ENCODE results near the gene WSB1. TPM values are rescaled to one million over a fixed set of nuclear protein-coding genes. Genes with fewer than 3 reads are reported as not detected.

WSB1 gene
- total RNA-seq, 1 donor from 2014 or later: 125 TPM

GRCh38 chr17:27284811-27285415 lies 9.0 kb upstream of the WSB1 start:
- Mint-ChIP-seq H3K27me3 (no peaks in the 10 kb centered on the region), H3K4me1 (peaks cover 53% of the 10 kb centered on the region), H3K4me3 (no peak overlapping the region), H3K27ac (peak overlapping the region; percentile 54), H3K9me3 (no peaks in the 10 kb centered on the region), H3K36me3 (ENCODE audit: low read depth) (no peaks in the 10 kb centered on the region)
- no peak for ATAC-seq (ENCODE audit: low read depth)
- CTCF ChIA-PET: interaction anchor here (4.4 kb wide), 1 partner anchor 48 kb away, joined by 17 read pairs; no protein-coding TSS in a partner anchor
- POLR2A ChIA-PET: interaction anchor here (0.7 to 5.5 kb wide), 2 partner anchors 10 to 55 kb away, joined by 7 to 114 read pairs; partner anchors contain the start of gene WSB1
- no peak for TF ChIP-seq CTCF (IDR thresholded peaks at IDR 0.05)
- intact Hi-C loops (cut with micrococcal nuclease): no loop called here
- DNase-seq: no peak

- H3K27me3 Mint-ChIP-seq: no peaks in the 10 kb centered on the region
- H3K36me3 Mint-ChIP-seq (ENCODE audit: low read depth): no peaks in the 10 kb centered on the region
- ChIA-PET POLR2A (interaction anchor here (5.5 kb wide), 1 partner anchor 9 kb away, joined by 114 read pairs; the partner anchor contains the start of gene WSB1), CTCF (interaction anchor here (4.4 kb wide), 1 partner anchor 48 kb away, joined by 17 read pairs; no protein-coding TSS in a partner anchor)
- H3K4me1 Mint-ChIP-seq: peaks cover 48% of the 10 kb centered on the region
- no peak for DNase-seq
- H3K27ac Mint-ChIP-seq: peak overlapping the region; percentile 56
- TF ChIP-seq CTCF (IDR thresholded peaks at IDR 0.05): no peak
- ATAC-seq (ENCODE audit: low read depth): no peak
- H3K4me3 Mint-ChIP-seq: no peak overlapping the region
- H3K9me3 Mint-ChIP-seq: no peaks in the 10 kb centered on the region
- intact Hi-C loops (cut with micrococcal nuclease): no loop called here
Observed at GRCh38 chr17:27285516-27285915, 8.4 kb upstream of the WSB1 start.

- Mint-ChIP-seq H3K36me3 (ENCODE audit: low read depth) (no peaks in the 10 kb centered on the region), H3K9me3 (no peaks in the 10 kb centered on the region), H3K4me1 (peaks cover 26% of the 10 kb centered on the region), H3K27me3 (no peaks in the 10 kb centered on the region), H3K27ac (no peak overlapping the region), H3K4me3 (no peak overlapping the region)
- intact Hi-C loops (cut with micrococcal nuclease): no loop called here
- DNase-seq (no peak), ATAC-seq (ENCODE audit: low read depth) (no peak)
- ChIA-PET POLR2A (no interaction called here), CTCF (no interaction called here)
- no peak for TF ChIP-seq CTCF (IDR thresholded peaks at IDR 0.05)
Observed at GRCh38 chr17:27288183-27288582, 5.7 kb upstream of the WSB1 start.

GRCh38 chr17:27289856-27290255 lies 4.1 kb upstream of the WSB1 start:
- H3K27ac Mint-ChIP-seq: no peak overlapping the region
- peaks cover 17% of the 10 kb centered on the region for H3K4me1 Mint-ChIP-seq
- no peak for ATAC-seq (ENCODE audit: low read depth)
- POLR2A ChIA-PET: interaction anchor here (0.6 kb wide), 1 partner anchor 479 kb away, joined by 4 read pairs; no protein-coding TSS in a partner anchor
- no peaks in the 10 kb centered on the region for H3K27me3 Mint-ChIP-seq
- no peaks in the 10 kb centered on the region for H3K9me3 Mint-ChIP-seq
- TF ChIP-seq CTCF (IDR thresholded peaks at IDR 0.05): no peak
- no peak for DNase-seq
- H3K4me3 Mint-ChIP-seq: no peak overlapping the region
- CTCF ChIA-PET: interaction anchor here (0.9 kb wide), 1 partner anchor 313 kb away, joined by 3 read pairs; no protein-coding TSS in a partner anchor
- intact Hi-C loops (cut with micrococcal nuclease): loop anchor here (5.0 kb wide), 1 partner anchor 167 kb away; the partner anchor contains the start of gene KSR1
- H3K36me3 Mint-ChIP-seq (ENCODE audit: low read depth): peaks cover 9% of the 10 kb centered on the region

- no peak for DNase-seq
- Mint-ChIP-seq H3K9me3 (no peaks in the 10 kb centered on the region), H3K36me3 (ENCODE audit: low read depth) (peaks cover 16% of the 10 kb centered on the region), H3K4me1 (peaks cover 18% of the 10 kb centered on the region), H3K27ac (no peak overlapping the region), H3K27me3 (no peaks in the 10 kb centered on the region), H3K4me3 (no peak overlapping the region)
- CTCF ChIA-PET: interaction anchor here (4.9 kb wide), 1 partner anchor 54 kb away, joined by 26 read pairs; no protein-coding TSS in a partner anchor
- POLR2A ChIA-PET: interaction anchor here (0.7 to 1.3 kb wide), 2 partner anchors 42 to 269 kb away, joined by 3 to 4 read pairs; no protein-coding TSS in a partner anchor
- no peak for ATAC-seq (ENCODE audit: low read depth)
- no peak for TF ChIP-seq CTCF (IDR thresholded peaks at IDR 0.05)
- intact Hi-C loops (cut with micrococcal nuclease): loop anchor here (5.0 kb wide), 1 partner anchor 166 kb away; the partner anchor contains the start of gene KSR1
Observed at GRCh38 chr17:27290916-27291598, 2.9 kb upstream of the WSB1 start.

Measured in activated B cell treated with CpG ODN at 0.5 μM for 24 hours (primary cell).